Bone marrow (tissue), 2 donors: ENCODE data around the gene SYT2.
"Not testable (repeated sequence)": the region's sequence is repeated elsewhere in the genome, so short reads cannot be mapped to it uniquely, and the experiment has no call there.

Source experiments
- DNase-seq, 2 donors: peaks; one replicate each; lab custom pipeline; 2025; lab: John Stamatoyannopoulos, UW

The SYT2 gene

DNA sequence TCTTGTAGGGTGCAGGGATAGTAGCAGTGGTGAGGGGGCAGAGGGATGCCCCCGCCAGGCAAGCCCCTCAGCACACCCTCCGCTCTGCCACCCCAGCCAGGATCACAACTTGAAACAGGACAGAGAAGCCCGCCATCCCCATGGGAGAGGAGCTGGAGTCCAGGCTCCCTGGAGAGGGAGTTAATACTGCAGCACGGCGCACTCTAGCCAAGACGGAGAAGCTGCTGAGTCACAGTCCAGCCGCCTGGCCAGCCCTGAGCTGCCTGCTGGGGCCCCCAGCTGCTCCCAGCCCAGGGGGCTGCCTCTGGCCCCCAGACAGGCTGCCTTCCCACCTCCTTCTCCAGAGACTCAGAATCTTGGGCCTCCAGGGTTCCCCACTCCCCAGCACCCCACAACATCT is 87.2 kb downstream of the SYT2 start:
- no peak for DNase-seq

DNA sequence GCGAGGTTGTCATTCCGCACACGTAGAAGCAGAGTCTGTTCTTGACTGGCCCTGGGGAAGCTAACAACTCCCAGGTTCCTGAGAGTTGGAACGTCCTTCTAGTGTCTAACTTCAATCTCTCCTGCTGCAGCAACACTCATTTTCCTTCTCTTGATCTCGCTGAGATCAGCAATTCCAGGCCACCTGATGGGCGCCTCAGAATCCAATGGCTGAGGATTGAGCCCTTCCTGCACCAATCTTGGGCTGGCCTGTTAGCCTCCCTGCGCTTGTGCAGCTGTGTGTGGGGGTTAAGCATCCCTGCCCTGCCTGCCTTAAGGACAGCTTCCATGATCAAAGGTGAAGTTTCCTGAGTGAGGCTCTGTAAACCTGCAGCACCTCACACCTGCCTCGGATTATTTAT is 87.9 kb downstream of the SYT2 start:
- no peak for DNase-seq

DNA sequence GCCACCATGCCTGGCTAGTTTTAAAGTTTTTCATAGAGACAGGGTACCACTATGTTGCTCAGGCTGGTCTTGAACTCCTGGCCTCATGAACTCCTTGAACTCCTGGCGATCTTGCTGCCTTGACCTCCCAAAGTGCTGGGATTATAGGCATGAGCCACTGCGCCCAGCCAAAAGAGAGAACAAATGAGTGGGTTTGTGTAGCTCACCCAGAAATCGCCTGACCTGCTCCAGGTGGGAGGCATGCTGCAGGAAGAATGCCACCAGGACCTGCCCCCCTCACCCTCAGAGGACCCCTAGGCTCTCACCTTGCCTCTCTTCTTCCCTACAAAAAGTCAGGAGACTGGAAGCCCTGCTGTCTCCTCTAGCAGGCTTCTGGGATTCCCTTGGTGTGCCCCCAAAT is 88.8 kb downstream of the SYT2 start:
- no peak for DNase-seq

DNA sequence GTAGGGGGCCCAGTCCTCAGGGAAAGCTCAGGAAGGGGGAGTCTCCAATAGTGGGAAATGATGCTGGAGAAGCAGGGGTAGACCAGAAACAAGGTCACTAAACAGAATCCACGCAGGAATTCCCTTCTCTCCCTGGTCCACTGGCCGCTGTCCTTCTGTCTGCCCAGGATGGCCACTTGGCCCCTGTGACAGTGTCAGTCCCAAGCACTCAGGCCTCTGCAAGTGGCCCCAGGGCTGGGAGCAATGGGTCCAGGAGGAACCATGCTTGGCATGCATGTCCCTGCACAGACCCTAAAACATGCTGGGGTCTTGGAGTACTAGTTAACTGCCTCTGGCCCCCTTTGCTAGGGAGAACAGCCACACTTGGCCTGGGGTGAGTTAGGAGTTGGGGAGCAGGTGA is 90.2 kb downstream of the SYT2 start:
- not testable (repeated sequence) for DNase-seq

DNA sequence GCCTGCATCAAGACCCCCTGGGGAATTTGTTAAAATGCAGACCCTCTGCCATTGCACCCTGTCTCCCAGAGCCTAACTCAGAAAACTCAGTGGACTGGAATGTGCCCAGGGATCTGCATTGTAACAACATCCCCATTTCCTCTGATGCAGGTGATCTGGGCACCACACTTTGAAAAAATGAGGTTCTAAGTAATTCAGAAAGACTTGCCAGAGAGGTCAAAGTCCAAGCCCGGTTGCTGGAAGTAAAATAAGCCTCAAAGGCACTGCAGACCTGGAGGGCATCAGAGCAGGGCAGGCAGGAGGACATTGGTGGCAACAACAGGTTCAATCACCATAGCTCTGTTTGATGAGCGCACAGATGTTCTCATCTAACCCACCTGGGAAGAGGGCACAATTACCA is 90.7 kb downstream of the SYT2 start:
- no peak for DNase-seq

DNA sequence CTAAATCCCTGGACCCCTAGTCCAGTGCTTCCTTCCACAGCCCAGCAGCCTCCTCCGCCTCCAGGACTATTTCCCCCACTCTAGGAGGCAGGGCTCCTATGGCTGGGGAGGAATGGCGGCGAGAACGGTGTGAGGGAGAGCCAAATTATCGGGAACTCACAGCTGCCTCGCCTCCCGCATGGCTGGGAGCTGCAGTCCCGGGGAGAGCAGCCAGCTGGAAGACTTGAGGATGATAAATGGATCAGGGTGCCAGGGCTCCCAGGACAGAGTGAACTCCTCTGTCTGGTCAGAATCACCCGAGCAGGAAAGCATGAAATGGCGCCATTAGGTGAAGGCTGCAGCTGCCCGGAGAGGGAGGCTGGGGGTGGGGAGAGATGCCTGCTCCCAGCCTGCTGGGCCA is 91.2 kb downstream of the SYT2 start:
- not testable (repeated sequence) for DNase-seq

DNA sequence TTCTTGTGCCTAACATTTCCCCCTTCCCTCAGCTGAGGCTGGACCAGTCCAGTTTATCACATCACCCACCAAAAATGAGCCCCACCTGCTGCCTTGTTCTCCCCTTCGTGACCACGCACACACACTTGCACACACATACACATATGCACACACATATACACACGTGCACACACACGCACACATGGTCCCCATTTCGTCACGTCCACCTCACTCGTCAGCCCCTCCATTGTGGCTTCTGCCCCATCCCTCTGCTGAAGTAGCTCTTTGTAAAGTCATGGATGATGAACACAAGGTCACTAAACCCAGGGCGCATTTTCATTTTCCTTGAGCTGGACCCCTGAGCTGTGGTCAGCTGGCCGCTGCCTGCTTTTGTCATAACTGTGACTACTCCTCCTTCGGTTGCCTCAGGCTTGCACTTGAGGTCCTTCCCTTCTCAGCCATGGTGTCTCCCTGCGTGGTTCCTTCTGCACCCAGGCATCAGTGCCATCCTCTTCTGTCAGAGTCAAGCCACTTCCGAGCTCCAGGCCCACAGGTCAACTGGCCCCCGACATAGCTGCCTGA is 93.8 kb downstream of the SYT2 start:
- DNase-seq, result peak in 1 of 2 donors; percentile 33

DNA sequence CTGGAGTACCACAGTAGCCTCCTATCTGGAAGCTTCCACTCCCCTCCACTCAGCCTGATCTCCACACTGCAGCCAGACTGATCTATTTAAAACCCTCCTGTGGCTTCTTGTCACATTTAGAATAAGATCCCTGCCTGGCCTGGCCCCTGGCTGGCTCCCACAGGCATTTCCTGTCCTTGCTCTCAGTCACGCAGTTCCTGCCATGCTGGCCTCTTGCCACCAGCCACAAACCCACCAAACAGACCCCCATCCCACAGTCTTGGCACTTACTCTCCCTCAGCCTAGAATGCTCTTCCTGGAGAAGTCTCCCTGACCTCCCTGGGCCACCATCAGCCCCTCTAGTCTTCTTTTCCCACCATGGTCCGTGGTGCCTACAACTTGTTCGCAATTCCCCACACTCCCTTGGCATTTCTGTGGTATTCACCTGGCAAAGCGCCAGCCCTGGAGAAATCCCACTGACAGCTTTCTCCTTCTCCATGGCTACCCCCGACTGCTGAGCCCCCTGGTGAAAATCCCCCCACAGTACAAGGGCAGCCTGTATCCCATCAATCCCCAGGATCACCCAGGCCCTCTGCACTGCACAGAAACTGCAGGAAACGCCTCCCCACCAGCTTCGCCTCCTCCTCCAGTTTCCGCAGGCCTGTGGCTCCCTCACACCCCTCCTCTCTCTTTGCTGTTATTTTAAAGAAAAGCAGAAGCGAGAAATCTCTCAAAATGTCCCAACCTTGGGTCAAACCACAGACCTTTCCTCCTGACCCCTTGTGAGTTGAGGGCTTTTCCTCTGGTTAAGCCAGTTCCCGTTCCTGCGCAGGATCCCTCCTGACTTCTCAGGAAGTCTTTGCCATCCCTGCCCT is 94.5 kb downstream of the SYT2 start:
- DNase-seq, result peak in 1 of 2 donors; percentile 79

DNA sequence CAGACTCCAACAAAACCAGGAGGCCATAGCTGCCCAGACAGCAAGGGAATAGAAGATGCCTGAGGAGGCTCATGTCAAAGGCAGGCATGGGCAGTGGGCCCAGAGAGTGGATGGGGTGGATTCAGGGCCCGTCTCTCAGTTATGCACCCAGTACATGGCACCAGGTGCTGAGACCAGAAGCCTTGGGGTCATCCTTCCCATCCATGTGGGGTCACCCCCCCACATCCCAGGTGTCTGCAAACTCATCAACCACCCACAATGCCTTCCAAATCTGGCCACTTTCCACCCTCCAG is 95.1 kb downstream of the SYT2 start:
- not testable (repeated sequence) for DNase-seq

DNA sequence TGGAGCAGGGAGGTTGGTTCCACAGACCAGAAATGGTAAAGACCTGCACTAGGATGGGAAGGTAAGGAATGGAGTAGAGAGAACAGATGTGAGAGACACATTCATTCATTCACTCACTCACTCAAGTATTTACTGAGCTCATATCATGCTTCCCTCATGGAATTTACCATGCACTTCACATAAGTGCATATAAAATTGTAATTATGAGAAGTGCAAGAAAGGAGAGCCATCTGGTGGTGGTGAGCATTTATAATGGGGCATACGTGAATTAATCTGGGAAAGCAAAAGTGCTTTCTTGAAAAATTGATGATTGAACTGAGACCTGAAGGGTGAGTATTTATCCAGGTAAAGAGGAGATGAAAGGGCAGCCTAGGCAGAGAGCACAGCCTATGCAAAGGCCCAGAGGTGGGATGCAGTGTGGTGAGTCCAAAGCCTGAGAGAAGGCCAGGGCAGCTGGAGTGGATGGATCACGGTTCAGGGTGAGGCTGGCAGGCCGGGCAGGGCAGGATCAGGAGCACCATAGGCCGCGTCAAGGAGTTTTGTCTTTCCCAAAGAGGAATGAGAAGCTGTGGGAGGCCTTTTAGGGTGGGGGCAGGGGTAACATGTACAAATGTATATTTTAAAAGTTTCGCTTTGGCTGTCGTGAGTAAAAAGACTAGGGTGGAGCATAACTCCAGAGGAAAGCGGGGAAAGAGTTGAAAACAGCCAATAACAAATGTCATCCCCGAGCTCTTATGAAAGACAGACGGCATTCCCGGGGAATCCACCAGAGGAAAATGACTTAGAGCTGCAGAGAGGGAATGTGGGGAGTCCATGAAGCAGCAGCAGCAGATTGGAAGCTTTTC is 95.7 kb downstream of the SYT2 start:
- DNase-seq, result not testable (repeated sequence)

DNA sequence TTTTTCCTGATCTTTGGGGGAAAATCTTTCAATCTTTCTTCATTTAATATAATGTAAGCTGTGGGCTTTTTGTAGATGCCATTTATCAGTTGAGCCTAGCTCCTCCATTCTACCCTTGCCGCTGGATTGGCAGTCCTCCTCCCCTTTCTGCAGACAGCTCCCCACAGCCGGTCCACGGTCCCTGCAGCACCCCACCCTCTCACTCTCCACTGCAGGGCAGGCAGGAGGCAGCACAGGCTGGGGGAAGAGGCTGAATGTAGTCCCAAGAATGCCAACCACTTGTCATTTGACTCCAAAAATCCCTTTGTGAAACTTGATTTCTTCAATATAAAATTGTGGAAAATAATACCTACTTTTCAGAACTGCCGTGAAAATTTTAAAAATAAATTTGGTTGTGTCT is 96.7 kb downstream of the SYT2 start:
- DNase-seq, result no peak

DNA sequence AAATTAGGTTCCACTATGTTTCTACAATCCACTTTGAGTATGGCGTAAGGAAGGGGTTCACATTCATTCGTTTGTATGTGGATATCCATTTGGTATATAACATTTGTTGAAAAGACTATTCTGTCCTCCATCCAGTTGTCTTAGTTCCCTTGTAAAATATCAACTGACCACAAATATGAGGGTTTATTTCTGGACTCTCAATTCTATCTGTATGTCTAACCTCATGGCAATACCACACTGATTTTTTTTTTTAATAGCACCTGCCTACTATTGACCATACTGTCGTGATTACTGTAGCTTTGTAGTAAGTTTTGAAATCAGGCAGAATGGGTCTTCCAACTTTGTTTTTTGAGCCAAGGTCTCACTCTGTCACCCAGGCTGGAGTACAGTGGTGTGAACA is 98.2 kb downstream of the SYT2 start:
- not testable (repeated sequence) for DNase-seq

DNA sequence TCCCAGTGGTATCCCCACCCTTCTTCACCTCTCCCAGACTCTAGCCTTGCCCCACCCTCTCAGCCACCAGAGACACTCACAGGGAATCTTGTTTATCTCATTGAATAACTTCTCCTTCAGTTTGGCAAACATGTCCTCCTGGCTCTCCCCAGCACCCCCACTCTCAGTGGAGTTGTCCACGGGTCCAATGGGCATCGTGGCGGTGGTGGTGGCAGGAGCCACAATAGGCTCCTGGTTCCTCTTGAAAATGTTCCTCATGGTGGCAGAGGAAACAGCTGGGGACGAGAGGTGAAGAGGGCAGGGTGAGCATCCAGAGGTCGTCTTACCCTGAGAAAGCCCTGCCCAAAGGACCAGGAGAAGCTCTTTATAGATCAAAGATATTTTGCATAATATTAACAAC is 104.7 kb downstream of the SYT2 start:
- no peak for DNase-seq

DNA sequence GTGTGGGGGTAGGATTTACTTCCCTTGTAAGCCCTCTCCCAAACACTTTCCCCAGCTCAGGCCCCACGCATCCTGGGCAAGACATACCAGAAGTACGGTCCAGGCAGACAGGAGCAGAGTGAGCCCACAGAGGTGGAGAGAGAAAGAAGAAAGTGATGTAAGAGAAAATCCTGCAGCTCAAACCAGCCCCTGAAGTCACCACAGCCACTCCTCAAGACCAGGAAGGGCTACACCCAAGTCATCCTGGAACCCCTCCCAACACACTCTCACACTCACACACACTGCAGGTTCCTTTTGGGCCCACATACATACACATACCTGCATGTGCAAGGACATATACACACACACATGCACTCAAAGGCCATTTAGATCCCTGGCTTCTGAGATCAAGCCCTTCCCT is 106.8 kb downstream of the SYT2 start:
- DNase-seq, result no peak

DNA sequence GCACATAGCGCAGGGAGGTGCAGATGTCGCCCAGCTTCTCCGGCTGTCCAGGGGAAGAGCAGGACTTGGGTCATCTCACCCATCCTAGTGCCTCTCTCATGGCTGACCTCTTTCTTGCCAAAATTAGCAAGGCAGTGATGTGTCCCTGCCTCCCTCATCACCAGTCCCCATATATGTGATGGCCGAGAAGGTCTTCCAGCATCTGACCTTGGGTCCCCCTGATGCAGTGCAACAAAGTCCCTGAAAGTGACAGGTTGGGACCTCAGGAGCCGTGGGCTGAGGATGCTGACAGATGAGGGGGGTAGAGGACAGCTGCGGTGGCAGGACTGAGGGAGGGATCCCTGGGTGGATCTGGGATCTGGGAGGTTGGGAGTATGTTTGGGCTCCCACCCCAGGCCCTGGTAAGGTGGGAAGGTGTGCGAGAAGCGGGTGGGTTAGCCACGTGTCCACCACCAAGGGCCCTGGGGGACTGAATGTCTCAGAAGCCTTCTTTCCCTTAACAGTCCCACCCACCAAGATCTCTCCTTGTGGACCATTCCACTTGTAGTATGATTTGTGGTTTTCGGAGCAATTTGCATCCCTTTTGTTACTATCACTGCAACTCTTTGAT is 109.7 kb downstream of the SYT2 start:
- no peak for DNase-seq

DNA sequence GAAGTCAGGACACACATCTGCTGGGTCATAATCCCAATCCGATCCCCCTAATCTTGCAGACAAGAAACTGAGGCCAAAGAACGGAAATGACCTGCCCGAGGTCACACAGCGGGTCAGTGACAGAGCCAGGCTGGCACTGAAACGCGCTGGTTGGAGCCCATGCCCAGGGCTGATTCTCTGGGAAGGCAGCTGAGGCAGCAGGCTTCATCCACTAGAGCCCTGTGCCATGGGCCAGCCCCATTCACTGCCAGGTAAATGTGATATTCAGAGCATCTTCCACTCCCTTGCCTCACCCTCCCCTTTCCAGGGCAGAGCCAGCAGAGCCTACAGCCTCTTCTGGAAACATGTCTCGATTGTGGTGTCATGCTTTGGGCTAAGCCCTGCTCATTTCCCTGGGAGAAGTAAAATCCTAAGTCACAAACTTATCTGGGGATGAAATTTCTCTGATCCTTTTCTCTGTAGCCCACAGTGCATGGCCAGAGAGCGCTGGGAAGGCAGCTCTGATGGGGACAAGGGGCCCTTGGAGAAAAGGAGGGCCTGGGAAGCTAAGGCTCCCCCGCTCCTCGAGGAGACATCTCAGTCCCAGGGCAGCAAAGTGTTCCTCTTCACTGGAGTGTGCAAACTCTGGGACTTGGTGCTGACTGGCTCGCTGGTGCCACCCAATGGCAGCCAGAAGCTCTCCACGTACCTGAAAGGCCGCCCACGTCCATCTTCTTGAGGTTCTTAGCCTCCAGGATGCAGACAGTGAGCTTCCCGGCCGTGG is 110.4 kb downstream of the SYT2 start:
- DNase-seq, result peak in 1 of 2 donors; percentile 20

DNA sequence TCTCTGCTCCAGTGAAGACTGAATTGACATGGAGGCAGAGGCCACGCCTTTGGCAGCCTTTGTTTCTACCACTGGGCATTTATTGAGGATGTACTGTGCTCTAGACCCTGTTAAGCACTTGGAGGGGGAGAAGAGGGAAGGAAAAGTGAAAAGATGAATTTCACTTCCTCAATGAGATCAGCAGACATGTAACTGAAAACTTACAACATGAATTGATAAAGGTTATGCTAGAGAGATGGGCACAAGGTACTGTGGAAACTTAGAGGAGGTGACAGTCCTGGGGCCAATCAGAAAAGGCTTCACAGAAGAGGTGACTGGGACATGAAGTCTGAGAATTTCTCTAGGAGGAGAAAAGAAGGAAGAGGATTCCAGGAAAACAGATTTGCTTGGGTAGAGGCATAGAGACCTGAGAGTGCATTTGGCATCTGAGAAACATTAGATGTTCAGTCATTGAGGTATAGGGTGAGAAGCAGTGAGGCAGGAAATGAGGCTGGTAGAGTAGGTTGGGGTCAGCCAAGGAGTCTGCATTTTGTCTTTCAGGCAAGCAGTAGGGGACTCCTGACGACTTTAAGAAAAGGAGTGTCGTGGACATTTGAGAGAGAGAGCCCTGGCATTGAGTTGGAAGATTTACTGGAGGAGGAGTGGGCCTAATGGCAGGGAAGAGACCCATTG is 113.0 kb downstream of the SYT2 start:
- DNase-seq, result no peak

DNA sequence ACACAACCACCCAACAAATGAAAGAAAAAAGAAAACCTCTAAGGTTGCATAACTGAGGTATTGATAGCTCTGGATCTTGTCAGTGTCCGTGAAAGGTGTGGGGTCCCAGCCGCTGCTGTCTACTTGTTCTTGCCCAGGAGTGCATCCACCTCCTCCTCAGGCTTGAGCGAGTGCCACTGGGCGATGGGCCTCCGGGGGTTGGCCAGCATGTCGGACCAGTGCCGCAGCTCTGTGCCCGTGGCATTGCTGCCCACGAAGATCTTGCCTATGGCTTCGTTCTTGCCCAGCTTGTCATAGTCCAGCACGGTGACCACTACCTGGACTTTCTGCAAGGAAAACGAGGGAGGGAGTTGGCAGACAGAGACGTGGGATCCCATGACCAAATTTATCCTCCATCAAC is 113.6 kb downstream of the SYT2 start:
- DNase-seq, result no peak

DNA sequence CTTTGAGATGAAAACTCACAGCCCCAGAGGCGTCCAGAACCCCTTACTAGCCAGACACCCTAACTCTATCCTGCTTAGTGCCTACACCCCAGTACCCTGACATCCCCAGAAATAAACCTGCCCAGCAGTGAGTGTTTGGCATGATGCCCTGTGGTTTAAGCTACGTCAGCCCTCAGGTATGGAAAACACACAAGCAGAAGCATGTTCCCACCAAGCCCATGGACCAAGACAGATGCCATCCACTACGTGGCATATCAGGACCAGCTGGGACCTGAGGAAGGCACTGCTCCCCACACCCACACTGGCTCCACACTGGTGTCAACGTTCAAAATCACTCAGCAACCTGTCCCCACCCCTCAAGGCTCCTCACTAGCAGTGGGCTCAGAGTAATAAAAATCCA is 116.4 kb downstream of the SYT2 start:
- DNase-seq, result no peak

DNA sequence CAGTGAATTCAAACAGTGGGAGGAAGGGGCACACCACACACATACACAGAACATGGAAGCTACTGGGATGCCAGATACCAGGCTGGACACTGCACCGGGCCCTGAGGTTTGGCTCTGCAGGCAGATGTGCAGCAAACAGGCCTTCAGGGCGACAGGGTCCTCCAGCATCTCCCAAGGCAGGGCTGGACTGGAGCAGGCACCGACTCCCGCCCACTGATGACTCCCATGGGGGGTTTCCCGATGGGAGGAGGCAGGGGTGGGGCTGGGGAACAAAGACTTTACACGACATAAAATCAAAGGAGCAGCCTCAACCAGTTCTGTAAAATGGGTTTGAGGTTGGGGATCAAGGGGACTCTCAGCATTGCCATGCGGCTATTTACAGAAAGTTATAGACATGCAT is 118.1 kb downstream of the SYT2 start:
- no peak for DNase-seq

DNA sequence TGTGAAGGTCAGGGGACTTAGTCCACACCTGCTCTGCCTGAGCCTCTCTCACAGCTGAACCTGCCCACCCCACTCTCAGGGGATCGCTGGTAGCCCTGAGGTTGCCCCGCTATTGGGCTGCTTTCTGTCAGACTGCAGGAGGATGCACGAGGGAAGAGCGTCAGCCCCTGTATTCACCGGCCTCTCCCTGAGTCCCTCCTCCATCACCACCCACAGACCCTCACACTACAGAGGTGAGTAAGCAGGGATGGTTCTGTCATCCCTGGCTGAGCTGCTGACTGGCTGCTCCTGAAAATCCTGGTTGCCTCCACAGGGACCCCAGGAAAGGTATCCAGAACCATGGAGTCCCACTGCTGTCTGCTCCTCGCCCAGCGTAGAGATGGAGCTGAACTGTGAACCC is 118.7 kb downstream of the SYT2 start:
- DNase-seq, result no peak
